NCI-H2227 (cell line): ENCODE measurements around the gene ADGRB2.

ENCODE experiments used
- DNase-seq: peaks from one replicate; lab custom pipeline; 2025; ENCODE audit not compliant: unreplicated experiment; lab: John Stamatoyannopoulos, UW

ADGRB2 gene

GRCh38 chr1:31795096-31795675 is 31.0 kb upstream of the ADGRB2 start:
- no peak for DNase-seq

GRCh38 chr1:31793586-31794285 is 29.6 kb upstream of the ADGRB2 start:
- DNase-seq, result no peak

- no peak for DNase-seq
Observed at GRCh38 chr1:31793086-31793485, 28.9 kb upstream of the ADGRB2 start.

DNA sequence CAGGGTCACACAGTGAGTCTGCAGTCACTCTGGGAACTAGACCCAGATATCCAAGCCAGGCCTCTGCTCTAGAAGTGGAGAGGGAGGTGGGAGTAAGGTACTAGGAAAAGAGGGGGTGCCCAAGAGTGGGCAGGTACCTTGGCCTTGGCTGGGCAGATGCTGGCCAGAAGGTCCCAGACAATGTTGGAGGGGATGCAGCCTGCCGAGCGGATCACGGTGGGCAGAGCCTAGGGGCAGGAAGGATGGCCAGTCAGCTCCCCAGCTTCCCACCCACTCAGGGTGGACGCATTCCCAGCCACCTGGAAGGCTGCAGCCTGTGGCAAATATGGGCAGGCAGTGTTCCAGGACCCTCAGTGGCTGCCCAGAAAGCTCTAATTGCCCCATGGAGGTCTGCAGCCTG is 28.4 kb upstream of the ADGRB2 start:
- no peak for DNase-seq

- DNase-seq, result no peak
Observed at GRCh38 chr1:31792116-31792515, 28.0 kb upstream of the ADGRB2 start.

DNA sequence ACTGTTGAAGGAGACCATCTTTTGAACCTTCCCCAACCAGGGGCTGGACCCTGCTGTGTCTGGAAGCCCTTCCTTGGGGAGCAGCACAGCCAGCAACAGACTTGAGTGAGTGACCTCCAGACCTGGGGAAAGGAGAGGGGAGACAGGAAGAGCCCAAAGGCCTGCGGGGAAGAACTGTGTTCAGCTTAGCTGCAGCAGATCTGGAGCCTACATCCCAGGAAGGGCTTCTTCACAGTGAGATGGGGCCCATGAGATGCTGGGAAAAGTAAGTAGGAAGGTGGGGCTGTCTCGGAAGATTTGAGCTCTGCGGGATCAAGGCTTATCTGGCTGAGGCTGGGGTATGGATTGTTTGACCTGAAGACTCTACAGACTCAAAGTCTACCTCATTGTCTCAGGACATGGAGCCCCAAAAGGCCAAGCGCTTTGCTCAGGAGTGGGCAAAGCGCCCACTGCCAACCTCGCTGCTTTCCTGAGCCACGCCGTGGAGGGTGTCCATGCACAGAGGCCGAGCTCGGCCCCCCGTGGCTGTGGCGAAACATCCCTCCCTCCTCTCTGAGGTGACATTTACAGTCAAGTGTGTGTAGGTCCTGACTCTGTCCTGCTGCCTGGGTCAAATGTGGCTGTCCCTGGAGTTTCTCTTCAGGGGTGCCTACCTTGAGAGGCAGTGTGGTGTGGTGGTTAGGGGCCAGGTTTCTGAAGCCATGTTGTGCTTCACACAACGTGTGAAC is 27.2 kb upstream of the ADGRB2 start:
- no peak for DNase-seq

- no peak for DNase-seq
Observed at GRCh38 chr1:31790641-31791091, 26.5 kb upstream of the ADGRB2 start.

- DNase-seq, result no peak
Observed at GRCh38 chr1:31790140-31790539, 26.0 kb upstream of the ADGRB2 start.

- DNase-seq, result peak; percentile 95
Observed at GRCh38 chr1:31789259-31790065, 25.3 kb upstream of the ADGRB2 start.

DNA sequence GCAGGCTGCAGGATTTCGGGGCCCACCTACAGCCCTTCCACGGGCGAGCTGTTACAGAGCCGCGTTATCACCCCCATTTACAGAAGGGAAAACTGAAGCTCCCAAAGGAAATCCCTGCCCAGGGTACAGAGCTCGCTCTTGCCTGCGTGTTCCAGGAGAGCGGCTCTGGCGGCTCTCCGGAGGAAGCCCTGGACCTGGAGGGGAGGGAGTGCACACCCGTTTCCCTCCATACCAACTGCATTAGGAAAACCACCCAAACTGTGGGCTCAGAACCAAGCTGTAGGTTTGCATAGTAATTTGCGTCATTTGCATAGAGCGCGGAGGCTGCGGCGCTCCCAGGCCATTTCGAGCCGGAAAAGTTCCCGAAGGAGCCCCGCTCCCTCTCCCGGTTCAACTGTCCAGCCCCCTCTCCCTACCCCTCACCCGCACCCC is 24.7 kb upstream of the ADGRB2 start:
- DNase-seq, result no peak

DNA sequence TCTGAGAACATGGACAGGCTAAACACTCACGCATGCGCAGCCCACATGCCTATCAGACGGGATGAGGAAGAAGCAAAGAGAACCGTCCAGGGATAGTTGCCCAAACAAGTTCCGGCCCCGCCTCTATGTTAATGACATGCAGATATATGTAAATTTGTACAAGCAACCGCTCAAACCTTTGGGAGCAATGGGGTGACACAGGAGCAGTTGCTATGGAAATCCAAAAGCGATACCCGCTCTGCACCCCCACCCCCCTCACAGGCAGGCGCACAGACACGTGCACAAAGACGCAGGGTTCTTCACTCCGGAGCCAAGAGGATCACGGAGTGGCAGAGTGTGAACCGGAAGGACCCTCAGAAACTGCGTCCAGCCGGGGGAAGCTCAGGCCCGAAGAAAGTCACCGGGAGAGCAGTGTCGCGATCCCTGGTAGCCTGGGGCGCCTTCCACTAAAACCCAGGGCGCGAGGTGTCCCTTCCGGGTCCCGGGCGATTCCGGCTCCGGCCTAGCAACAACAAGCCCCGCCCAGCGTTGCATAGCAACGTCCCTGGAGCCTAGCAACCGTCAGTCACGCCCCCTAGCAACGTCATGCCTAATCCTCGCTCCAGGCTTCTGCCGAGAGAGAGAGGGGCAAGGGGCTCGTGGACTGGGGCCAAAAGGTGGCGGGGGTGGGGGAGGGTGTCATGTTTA is 24.1 kb upstream of the ADGRB2 start:
- DNase-seq, result peak; percentile 93

DNA sequence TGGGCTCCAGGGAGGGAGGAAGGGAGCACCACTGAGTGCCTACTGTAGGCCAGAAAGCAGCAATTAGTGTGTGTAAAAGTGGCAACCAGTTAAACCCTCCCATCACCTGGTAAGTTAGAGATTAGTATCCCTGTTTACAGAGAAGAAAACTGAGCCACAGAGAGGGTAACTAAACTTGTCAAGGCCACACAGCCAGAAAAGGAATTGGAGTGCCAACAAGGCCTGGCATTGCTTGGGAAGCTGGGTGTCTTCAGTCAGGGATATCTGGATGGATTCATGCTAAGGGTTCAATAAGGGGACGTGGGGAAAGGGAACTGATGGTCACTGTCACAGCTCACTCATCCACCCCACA is 23.6 kb upstream of the ADGRB2 start:
- no peak for DNase-seq

DNA sequence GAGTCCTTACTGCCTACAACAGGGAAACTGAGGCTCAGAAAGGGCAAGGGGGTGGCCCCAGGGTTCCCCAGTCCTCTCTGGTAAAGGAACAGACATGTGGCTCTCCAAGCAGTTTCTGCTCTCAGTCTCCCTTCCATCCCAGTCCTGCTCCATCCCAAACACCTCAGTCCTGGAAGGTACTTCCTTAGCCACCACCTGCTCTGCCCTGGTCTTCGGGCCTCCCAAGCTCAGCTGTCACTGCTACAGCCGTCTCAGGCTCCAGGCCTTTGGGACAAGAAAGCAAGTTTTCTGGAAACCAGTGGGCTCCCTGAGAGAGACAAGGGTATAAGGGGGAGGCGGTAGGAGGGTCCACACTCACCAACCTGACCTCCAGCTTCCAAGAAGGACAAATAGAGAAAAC is 23.1 kb upstream of the ADGRB2 start:
- DNase-seq, result no peak

- no peak for DNase-seq
Observed at GRCh38 chr1:31786366-31787060, 22.4 kb upstream of the ADGRB2 start.

DNA sequence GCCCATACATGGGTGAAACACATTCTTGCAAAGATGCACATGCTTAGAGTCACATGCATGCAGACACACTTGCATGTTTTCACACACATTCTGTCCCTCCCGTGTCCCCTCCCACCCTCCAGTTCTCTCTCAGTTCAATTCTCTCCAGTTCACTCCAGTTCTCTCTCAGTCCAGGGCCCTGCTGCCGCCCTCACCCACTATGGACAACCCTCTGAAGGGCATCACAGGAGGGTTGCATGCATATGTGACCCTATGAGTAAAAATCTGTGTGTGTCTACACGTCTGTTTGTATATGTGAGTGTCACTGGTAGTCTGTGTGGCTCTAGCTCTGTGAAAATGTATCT is 21.8 kb upstream of the ADGRB2 start:
- no peak for DNase-seq

DNA sequence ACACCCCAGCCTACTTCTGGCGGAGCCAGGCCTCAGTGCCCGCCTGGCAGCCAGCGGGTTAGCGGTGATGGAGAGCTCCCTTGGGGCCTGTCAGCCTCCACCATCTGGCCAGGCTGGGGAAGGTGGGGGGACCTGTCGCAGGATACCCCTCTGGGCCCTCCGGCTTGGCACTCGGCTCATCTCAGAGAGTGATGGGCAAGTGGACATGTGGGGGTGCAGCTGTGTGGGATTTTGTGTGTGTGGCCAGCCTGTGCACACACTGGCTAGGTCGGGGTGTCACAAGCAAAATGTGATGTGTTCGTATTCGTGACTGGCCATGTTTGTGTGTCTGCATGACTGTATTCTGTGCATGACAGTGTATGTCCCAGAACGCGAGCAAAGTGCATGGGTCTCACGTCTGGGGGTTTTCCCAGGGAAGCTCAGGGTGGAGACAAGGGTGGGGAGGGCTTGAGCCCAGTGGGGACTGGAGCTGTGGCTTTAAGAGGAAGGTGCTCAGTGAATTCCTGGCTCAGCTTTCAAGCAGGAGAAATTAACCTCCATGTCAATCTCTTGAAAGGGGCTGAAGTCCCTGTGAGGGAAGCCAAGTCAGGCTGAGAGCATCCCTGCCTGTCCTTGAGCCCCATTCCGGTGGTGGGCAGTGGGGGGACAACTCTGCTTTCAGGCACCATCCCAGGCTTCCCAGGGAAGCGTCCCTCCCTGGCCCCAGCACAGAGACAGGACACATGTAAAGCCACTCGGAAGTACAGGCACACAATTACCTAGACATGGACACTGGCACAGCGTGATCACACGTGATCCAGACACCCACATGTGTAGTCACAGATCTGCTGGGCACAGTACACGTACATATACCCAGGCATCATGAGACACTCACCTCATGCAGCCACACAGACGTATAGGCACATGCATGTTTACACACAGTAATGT is 21.1 kb upstream of the ADGRB2 start:
- DNase-seq, result no peak

- no peak for DNase-seq
Observed at GRCh38 chr1:31784356-31785019, 20.3 kb upstream of the ADGRB2 start.

GRCh38 chr1:31783846-31784245 is 19.7 kb upstream of the ADGRB2 start:
- DNase-seq, result peak; percentile 30
